Lung microvascular endothelial cell (primary cell): ENCODE results near the gene FBXL5. TPM values are rescaled to one million over a fixed set of nuclear protein-coding genes. Genes with fewer than 3 reads are reported as not detected.
A peak's percentile ranks its signal among the peaks of the same experiment; 100 is the strongest.

ENCODE experiments used
- DNase-seq, 2 donors: peaks; one replicate each; pipeline versions ENCODE4 v3.0.0 to v3.0.0-alpha.2; 2010; ENCODE audit warnings: low read depth in 2 of 2
- total RNA-seq: library from RNA; depleted of rRNA; stranded (reverse); fragments of >200 nt; gene quantifications from 2 replicates; pipeline ENCODE4 v1.2.1, GENCODE V29; 2014

FBXL5 gene
- total RNA-seq, 1 donor from 2014 or later, result 97.8 TPM

DNA sequence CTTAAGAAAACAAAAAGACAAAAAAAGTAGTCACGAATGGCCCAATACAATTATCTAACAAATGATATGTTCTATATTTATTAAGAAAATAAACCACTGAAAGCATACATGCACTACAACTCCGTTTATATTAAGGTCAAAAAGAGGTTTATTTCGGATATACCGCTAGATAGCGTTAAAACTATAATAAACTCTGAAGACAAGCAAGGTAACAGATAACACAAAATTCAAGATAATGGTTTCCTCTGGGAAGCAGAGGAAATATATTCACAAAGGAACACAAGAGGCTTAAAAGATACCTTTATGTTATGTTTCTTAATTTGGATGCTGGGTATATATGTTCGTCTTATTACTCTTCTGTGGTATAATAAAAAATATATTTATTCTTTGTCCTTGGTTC lies 21.7 kb upstream of the FBXL5 start:
- DNase-seq, result no peak

DNA sequence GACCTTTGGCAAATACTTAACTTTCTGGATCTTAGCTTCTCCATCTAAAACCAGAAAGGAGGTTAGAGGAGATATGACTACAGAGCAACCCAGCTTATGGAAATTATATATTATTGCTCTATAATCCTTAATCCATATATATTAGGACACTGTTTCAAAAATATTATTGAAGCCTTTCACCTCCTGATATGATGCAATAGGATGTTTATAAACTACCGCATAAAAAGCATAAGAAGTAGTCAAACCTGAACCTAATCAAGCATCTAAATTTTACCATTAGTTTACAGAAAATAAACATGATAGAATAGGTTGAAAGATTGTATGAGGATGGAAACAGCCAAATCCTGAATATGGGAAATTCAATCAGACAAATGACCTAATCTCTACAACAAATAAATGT lies 20.9 kb upstream of the FBXL5 start:
- DNase-seq, result no peak

DNA sequence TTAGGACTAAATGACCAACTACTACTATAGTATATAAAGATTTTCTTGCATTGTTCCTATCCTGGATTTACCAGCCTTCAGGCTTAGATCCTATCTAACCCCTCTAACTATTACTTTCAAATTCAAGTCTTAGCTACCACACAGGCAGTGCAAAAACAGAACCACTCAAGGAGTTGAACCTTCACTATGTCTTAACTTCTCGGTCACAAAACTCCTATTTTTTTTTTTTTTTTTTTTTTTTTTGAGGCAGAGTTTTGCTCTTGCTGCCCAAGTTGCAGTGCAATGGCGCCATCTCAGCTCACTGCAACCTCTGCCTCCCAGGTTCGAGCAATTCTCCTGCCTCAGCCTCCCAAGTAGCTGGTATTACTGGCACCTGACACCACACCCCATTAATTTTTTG lies 20.2 kb upstream of the FBXL5 start:
- DNase-seq, result no peak

DNA sequence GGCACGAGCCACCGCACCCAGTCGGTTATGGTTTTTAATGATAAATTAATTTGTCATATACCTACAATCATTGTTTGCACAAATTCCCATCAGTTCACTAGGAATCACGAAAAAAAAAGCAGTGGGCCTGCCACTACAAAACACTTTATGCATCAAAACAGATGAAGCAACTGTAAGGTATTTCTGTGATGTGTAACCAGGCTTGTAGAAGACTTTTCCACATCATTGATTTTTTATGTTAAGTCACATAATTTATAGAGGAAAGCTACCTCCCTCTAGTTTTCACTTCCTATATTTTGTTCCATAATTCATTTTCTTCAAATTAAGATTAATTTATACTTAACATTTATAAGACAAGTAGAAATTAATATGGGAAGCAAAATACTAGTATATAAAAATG lies 19.8 kb upstream of the FBXL5 start:
- DNase-seq, result no peak

DNA sequence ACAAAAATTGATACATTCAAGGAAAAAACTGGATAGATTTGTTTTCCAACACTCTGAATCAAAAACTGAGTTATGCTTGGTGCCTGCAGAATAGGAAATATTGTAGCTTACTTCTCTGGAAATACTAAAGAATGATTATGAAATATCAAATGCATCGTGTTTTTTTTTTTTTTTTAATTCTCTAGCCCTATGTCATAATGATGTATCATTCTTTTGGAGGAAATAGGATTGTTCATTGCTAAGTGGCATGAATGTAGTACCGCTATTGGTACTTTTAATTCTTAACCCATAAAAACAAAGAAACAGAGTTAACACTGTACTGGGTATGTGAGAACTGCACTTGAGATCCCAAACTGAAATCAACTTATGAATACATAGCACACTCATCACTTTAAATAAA lies 18.9 kb upstream of the FBXL5 start:
- no peak for DNase-seq

DNA sequence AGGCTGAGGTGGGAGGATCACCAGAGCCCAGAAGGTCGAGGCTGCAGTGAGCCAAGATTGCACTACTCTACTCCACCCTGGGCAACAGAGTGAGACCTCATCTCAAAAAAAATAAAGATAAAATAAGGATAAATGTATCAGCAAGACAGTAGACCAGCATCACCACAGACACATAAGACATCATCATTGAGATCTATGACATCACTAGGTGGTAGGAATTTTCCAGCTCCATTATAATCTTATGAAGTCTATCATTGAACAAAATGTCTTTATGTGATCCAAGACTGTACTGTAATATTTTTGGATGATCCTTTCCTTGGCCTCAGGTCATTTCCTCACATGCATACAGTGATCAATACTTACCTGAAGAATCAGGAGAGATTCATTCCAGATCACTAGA lies 18.2 kb upstream of the FBXL5 start:
- DNase-seq, result no peak

DNA sequence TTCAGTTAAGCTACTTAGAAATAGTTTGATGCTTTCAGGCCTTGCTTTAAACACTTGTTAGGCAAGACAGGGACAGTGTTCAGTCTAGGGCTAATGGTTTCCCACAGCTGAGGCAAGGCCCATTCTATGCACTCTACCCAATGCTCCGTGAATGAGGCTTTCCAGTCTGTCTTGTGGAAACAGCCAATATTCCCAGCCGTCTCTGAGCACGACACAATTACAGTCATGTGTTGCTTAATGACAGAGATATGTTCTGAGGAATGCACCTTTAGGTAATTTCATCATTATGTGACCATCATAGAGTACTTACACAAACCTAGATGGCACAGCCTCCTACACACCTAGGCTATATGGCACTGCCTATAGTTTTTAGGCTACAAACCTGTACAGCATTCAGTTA lies 16.9 kb upstream of the FBXL5 start:
- no peak for DNase-seq

DNA sequence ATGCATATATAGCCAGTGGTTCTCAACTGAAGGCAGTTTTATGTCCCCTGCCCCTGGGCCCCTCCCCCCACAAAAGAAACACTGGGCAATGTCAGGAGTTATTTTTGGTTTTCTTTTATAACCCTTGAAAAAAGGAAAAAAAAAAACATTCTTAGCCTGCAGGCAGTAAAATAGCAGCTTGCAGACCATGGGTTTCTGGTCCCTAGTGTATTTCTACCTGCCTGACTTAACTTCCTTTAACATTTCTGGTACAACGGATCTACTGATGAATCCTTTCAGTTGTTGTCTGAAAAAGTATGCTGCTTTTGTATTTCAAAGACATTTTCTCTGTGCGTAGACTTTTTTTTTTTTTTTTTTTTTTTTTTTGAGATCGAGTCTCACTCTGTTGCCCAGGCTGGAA lies 15.4 kb upstream of the FBXL5 start:
- DNase-seq, result no peak

DNA sequence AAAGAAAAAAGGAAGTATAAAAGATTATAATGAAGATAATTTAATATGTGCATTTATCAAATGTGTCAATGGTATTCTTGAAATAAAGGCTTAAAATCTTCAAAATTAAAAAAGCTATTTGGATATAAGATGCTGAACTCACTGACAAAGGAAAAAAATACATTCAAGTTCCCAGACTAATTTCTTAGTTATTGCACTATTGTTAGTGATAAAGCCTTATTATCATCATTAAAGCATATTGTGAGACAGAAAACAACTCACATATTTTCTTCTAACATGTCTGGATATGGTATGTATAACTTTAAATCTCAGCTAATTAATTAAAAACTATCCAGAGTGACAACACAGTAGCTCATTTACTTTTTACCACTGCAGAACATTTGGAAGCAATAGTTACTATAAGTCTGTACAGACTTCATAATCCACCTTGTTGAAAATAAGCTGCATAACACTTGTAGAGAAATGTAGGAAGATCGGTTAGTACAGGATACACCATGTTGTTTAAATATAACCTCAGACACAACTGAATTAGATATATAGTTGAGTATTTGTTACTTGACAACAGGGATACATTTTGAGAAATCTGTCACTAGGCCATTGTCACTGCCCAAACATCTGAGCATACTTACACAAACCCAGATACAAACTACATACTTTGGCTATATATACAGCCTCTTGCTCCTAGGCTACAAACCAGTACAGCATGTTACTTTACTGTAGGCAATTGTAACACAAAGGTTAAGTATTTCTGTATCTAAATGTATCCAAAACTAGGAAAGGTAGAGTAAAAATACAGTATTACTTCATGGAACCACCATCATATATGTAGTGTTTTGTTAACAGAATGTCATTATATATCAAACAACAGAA lies 13.6 kb upstream of the FBXL5 start:
- no peak for DNase-seq

DNA sequence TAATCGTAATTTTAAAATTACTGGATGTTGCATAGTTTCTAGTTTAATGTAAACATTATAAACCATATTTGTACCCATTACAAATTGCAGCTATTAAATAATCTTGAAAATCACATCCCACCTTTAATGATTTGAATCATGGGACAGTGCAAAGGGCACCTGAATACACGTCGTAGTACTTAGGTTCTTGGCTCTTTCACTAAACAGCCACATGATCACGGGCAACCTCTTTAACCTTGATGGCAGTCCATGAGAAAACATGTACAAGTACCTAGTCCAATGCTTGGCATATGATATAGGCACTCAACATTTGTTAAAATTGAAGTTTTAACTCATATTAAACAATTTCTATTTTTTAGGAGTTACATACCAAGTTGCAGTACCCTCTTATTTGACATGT lies 11.8 kb upstream of the FBXL5 start:
- no peak for DNase-seq

DNA sequence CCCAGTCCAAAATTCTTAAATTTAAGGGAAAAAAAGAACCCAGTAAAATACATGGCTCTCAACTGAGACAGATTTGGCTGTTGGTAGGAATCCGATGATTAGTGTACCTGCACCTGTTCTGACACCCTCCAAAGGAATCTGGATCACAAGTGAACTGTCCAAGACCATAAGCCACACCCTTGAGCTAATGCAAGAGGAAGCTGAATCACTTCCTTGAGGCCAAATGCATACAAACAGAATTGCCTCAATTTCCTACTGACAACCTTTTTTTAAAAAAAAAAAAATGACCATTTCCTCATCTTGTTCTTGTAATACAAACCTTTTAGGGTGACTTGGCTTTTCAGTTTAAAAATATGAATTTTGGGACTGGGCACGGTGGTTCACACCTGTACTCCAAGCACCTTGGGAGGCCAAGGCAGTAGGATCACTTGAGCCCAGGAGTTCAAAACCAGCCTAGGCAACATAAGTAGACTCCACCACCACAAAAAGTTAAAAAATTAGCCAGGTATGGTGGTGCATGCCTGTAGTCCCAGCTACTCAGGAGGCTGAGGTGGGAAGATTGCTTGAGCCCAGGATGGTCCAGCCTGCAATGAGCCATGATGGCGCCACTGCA lies 10.7 kb upstream of the FBXL5 start:
- DNase-seq, result peak in 1 of 2 donors; percentile 91

DNA sequence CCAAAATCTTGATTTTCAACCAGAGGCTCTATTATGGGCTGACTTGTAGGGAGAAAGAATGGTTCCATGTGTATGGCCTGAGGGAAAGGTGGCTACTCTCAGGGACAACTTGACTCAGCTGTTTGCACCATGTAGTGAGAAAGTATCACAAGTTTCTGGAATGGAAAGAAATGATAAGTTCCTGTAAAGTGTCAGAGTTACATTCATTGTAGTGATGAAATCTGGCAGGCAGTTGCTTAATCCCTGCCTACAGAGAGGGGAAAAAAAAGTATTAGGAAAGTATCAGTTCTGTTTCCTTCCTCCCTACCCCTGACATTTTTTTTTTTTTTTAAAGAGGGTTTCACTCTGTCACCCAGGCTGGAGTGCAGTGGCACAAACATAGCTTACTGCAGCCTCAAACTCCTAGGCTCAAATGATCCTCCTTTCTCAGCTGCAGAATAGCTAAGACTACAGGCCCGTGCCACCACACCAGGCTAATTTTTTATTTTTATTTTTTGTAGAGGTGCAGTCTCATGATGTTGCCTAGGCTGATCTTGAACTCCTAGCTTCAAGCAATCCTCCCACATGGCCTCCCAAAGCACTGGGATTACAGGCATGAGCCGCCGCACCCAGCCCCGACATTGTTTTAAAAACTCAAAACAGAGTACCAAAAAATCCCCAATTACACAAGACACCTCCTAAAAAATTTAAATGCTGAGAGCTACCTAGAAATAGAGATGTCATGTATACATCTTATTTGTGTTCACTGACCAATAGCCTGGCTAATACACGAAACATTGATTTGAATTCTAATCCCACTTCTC lies 4.8 kb upstream of the FBXL5 start:
- DNase-seq, result peak; percentile 46 to 92

DNA sequence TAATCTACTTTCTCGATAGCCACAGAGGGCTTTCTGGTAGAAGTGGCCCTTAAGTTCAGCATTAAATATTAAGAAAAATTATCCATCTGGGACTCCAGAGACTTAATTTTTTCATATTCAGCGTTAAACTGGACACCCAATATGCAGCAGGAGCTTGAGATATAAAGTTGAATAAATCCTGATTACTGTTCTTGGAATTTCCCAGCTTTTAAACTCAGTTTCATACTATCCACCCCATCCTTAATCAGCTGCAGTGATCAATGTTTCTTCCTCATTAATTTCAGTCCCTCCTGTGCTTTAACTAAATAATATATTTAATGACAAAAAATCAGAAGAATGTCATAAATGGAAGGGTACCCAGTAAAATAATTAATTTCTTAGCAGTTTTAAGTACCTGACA lies 3.6 kb upstream of the FBXL5 start:
- no peak for DNase-seq

DNA sequence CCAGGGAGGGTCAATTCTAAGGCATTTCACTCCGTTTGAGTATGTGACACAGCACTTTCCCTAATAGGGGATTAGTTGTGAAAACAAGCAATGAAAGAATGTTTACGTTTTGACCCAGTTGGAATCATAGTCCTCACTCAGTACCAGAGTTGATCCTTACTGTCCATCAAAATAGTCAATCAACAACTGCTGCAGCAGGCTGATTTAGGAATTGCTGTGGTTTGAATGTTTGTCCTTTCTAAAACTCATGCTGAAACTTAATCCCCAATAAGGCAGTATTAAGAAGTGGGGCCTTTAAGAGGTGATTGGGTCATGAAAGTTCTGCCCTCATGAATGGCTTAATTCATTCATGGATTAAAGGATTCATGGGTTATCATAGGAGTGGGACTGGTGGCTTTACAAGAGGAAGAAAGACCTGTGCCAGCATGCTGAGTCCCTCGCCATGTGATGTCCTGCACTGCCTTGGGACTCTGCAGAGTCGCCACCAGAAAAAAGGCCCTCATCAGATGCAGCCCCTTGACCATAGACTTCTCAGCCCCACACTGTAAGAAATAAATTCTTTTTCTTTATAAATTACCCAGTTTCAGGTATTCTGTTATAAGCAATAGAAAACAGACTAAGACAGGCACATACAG lies 3.1 kb upstream of the FBXL5 start:
- DNase-seq, result no peak

DNA sequence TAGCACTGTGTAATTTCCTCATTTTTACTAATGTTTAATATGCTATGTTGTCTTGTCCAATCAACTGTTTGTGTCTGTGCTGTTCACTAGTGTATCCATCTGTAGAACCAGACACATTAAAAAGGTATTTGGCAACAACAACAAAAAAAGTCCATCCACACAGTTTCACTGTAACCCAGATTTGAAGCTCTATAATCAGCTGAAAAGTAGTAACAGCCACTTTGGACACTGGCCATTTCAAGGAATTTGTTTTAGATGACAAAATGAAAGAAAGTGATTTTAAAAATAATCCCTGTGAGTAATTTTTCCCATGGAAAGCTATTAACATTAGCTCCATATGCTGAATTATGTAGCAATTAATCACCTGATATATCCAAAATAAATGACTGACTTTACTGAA lies 2.2 kb upstream of the FBXL5 start:
- peak in 1 of 2 donors; percentile 35 for DNase-seq

DNA sequence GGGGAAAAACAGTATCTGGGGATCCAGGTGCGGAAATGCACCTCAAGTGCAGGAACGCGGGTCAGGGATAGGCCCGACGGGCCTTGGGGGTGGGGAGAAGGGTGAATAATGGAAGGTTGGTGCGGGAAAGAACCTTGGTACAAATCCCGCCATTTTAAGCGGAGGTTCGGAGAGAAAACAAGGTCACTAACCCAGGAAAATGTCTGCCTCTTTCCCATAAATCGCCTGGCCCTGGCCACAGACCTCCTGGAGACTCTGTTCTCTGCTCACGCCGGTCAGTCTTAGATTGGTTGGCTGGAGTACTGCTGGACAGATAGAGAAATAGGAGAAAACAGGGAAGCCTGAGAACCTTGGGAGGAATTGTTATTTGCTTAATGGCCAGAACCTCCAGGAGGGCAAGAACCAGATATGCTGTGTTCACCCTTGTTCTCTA lies 897 bp upstream of the FBXL5 start:
- no peak for DNase-seq

DNA sequence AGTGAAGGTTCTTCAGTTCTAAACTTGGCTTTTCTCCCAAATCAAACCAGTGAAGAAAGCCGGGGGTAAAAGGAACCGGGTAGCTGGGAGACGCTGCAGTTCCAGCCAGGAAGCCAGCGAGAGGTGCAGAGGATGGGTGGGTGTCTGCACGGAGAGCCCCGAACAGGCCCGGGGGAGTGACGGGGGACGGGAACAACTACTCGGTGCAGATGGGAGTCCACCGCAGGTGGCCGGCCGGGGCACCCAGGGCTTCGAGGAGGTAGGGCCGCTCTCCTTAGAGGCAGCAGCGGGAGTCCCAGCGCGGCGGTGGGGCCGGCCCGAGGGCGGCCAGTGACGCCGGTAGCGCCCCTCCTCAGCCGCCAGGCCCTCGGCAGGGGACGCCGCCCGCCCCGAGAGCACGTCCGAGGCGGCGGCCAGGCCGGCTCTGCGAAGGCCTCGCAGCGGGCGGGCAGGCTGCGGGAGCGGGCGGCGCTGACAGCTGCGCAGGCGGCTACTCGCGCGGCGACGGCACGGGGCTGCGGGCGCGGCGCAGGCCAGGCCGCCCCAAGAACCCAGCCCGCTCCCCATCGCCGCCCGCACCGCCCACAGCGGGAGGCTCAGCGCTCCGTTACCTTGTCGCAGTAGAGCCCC lies 449 bp downstream of the FBXL5 start:
- DNase-seq, result peak; percentile 47 to 51

DNA sequence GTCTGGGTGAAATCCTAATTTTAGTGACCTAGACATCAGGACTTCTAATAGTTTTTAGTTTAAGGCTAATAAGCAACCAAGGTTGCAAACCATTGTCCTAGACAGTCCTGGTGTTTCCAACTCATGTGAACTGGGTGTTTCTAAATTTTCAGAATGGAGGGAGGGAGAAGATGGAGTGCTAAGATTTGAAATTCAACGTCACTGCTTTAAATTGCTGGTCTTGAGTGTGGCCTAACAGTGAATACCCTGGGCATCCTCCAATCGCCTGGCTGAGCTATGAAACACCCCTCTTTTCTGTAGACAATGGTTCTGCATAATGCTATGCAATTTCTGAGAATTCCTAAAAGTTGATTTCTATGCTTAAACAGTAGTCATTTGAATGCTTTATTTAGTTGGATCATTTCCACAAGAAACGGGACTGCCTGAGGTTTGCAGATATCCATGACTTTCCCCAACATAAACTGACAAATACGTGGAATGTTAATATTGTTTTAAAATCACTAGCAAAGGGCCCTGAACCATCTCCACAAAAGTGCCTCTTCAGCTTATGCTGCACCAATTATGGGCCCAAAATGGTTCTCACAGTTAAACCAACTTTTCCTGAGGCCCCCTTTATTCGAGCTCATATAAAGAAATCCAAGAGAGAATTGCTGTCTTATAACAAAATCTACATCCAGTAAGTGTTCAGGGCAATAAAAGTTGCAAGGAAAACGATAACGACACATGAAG lies 1.1 kb downstream of the FBXL5 start:
- DNase-seq, result peak; percentile 55 to 70

DNA sequence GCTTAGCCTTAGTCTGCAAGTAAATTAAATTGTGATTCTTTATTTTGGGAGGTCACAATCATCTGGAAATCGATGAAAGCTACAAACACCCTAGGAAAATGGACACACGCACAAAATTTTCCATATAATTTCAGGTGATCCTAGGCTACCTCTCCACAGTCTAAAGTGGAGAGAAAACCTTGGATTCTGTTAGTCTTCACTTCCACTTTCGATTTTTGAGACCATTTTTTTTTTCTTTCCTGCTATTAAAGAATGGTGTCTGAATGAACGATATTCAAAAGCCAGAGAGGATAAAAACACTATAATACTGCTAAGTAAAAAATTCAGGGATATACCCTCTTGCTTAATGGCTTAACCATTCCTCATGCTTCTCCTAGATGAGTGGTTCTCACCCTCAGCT lies 1.7 kb downstream of the FBXL5 start:
- DNase-seq, result peak; percentile 34 to 42

DNA sequence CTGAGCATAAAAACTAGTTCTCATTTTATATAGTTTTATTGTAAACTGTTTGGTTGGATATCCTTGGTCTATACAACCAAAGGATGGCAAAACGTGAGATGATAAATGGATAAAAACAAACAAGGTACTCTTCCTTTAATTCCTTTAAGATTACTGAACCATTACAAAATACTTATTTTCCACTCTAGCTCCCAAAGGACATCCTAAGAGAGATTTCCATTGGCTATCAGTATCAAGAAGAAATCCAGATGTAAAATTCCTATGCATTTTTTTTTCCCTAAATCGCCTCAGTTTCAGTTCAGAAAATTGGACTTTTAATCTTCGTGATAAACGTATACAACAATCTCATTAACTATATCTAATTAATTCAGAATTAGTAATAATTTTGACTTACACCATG lies 2.3 kb downstream of the FBXL5 start:
- no peak for DNase-seq

DNA sequence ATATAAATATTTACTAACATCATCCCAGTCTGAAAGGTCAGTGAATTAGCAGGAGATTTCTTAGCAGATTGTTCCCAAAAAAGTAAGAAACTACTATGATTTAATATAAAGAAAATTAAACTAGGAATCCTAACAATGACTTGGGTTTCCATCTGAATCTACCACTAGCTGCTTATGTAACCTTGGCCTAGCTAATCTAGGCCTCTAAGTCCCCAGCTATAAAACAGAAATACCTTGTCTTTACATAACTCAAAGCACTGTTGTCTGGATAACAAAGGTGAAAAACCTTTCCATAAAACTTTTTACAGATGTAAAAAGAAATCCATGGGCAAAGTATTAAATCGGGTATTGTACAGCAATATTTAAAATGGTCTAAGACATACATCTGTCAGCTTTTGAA lies 3.0 kb downstream of the FBXL5 start:
- no peak for DNase-seq
